Endothelial cell of umbilical vein (primary cell): ENCODE measurements around the gene NRROS. TPM values are rescaled to one million over a fixed set of nuclear protein-coding genes. Genes with fewer than 3 reads are reported as not detected.
"Not testable (repeated sequence)": the region's sequence is repeated elsewhere in the genome, so short reads cannot be mapped to it uniquely, and the experiment has no call there.

Experiments used
- BruUV-seq: library from RNA; stranded (reverse); fragments of 400-500 nt; replicated peaks from 2 replicates; lab custom pipeline; 2021; lab: Mats Ljungman, UMichigan
- CTCF ChIA-PET: fragments of 300-600, 350-600 bp; sonication (Branson Sonifier 250); formaldehyde crosslinking; loops from one replicate; lab custom pipeline; 2021; ENCODE audit warnings: antibody characterized with exemption, inconsistent platforms; lab: Charles Lee
- POLR2A ChIA-PET: fragments of 300-600, 350-600 bp; sonication (Branson Sonifier 250); formaldehyde crosslinking; loops from one replicate; lab custom pipeline; 2021; ENCODE audit warnings: antibody characterized with exemption, inconsistent platforms; lab: Charles Lee
- DNase-seq: peaks from one replicate; pipeline ENCODE4 v3.0.0-alpha.2; 2011; ENCODE audit warnings: low read depth, low spot score
- FAIRE-seq: peaks from 2 replicates; lab custom pipeline; 2011; peaks lifted over from hg19 to GRCh38; lab: Jason Lieb, UNC
- H2AFZ ChIP-seq: 2 replicates; pipeline ENCODE4 v1.6.0; 2012; ENCODE audit warnings: low read depth, low read length, control low read depth, inconsistent platforms
- H3K27ac ChIP-seq: 2 replicates; pipeline ENCODE4 v1.5.1; 2011; ENCODE audit warnings: low read depth, mild to moderate bottlenecking, control low read depth, low read length, moderate library complexity; ENCODE audit not compliant: insufficient read depth
- H3K27me3 ChIP-seq, 2 experiments: 2 replicates each; pipeline versions ENCODE4 v1.6.0 to v1.6.1; 2011; ENCODE audit warnings: low read length in 2 of 2, mixed read lengths in 1 of 2; ENCODE audit not compliant: control insufficient read depth in 2 of 2, insufficient read depth in 2 of 2
- H3K36me3 ChIP-seq, 2 experiments: 2 replicates in 1 of 2; 3 replicates in 1 of 2; pipeline ENCODE4 v1.5.1; 2011; ENCODE audit warnings: low read length in 2 of 2, mild to moderate bottlenecking in 1 of 2, moderate library complexity in 1 of 2; ENCODE audit not compliant: control insufficient read depth in 2 of 2, insufficient read depth in 2 of 2; ENCODE audit errors: extremely low read depth in 1 of 2
- H3K4me1 ChIP-seq: 3 replicates; pipeline ENCODE4 v1.5.1; 2011; ENCODE audit warnings: mild to moderate bottlenecking, low read length; ENCODE audit not compliant: control insufficient read depth, insufficient read depth; ENCODE audit errors: extremely low read depth
- H3K4me2 ChIP-seq: 2 replicates; pipeline ENCODE4 v1.6.1; 2011; ENCODE audit warnings: low read length, control low read depth, mixed read lengths; ENCODE audit not compliant: insufficient read depth
- H3K4me3 ChIP-seq, 3 experiments: fragments of 200-600 bp in 1 of 3; sonication (generic), shearing (Covaris generic) in 1 of 3; replicated peaks in 1 of 3; 2 replicates each; pipeline ENCODE4 v1.5.1; 2011 to 2016; ENCODE audit warnings: control low read depth in 3 of 3, low read length in 3 of 3, mild to moderate bottlenecking in 2 of 3, inconsistent platforms in 1 of 3, low read depth in 1 of 3, moderate library complexity in 1 of 3; ENCODE audit not compliant: insufficient read depth in 1 of 3
- H3K79me2 ChIP-seq: 2 replicates; pipeline ENCODE4 v1.6.0; 2012; ENCODE audit warnings: low read length, inconsistent platforms; ENCODE audit not compliant: control insufficient read depth, insufficient read depth
- H3K9ac ChIP-seq: replicated peaks from 2 replicates; pipeline ENCODE3; 2011; ENCODE audit warnings: low read length, control low read depth; ENCODE audit not compliant: insufficient read depth; ENCODE audit errors: extremely low read depth
- H3K9me1 ChIP-seq: replicated peaks from 3 replicates; pipeline ENCODE4 v1.6.0; 2011; ENCODE audit warnings: mild to moderate bottlenecking, low read length; ENCODE audit not compliant: control insufficient read depth, insufficient read depth; ENCODE audit errors: extremely low read depth
- H3K9me3 ChIP-seq: replicated peaks from 2 replicates; pipeline ENCODE4 v1.5.1; 2012; ENCODE audit warnings: low read length, inconsistent platforms; ENCODE audit not compliant: control insufficient read depth, insufficient read depth
- H4K20me1 ChIP-seq: replicated peaks from 2 replicates; pipeline ENCODE3; 2011; ENCODE audit warnings: mild to moderate bottlenecking, low read length; ENCODE audit not compliant: control insufficient read depth, insufficient read depth; ENCODE audit errors: extremely low read depth
- EZH2 ChIP-seq: IDR thresholded peaks from 2 replicates; pipeline ENCODE4 v1.6.1; 2012; ENCODE audit warnings: borderline replicate concordance, low read depth, mild to moderate bottlenecking, moderate library complexity, low read length, inconsistent platforms; ENCODE audit not compliant: severe bottlenecking
- GATA2 ChIP-seq: IDR thresholded peaks from 2 replicates; pipeline ENCODE4 v1.7.0; 2011; ENCODE audit warnings: low read depth, mild to moderate bottlenecking, moderate library complexity, mixed read lengths, low read length; ENCODE audit not compliant: insufficient read length, insufficient read depth
- JUN ChIP-seq: IDR thresholded peaks from 2 replicates; pipeline ENCODE4 v1.6.1; 2011; ENCODE audit warnings: borderline replicate concordance, low read depth; ENCODE audit not compliant: insufficient read length, insufficient read depth
- MAX ChIP-seq: IDR thresholded peaks from 2 replicates; pipeline ENCODE4 v1.6.1; 2011; ENCODE audit not compliant: insufficient read depth, insufficient read length
- MYC ChIP-seq: IDR thresholded peaks from one replicate; pipeline ENCODE4 v1.6.1; 2011; ENCODE audit warnings: mild to moderate bottlenecking, low read depth, low read length
- POLR2A ChIP-seq: IDR thresholded peaks from 2 replicates; pipeline ENCODE4 v1.6.1; 2012; ENCODE audit warnings: low read depth, mild to moderate bottlenecking, control low read depth, low read length
- POLR2AphosphoS5 ChIP-seq: IDR thresholded peaks from 2 replicates; pipeline ENCODE4 v1.6.1; 2012; ENCODE audit warnings: low read depth, mild to moderate bottlenecking, control low read depth, low read length, moderate library complexity; ENCODE audit not compliant: insufficient read depth
- dilution Hi-C: fragments of 300-500 bp; cut with MboI; formaldehyde crosslinking; loops from one replicate; pipeline ENCODE4 v1.15.0; 2019; ENCODE audit warnings: low sequenced_read_pairs; ENCODE audit not compliant: extremely low pct_ligation_motif_present
- intact Hi-C: fragments of 100-400 bp; cut with micrococcal nuclease; formaldehyde crosslinking; loops from one replicate; pipeline ENCODE4 v1.10.0; 2022
- polyA plus RNA-seq, 4 experiments: library from polyadenylated mRNA; depleted of rRNA in 3 of 4; stranded (reverse) in 3 of 4; unstranded in 1 of 4; fragments of >200 nt; gene quantifications; 2 replicates each; pipeline versions ENCODE4 v1.2.1 to v1.2.3, GENCODE V29; 2011 to 2012; ENCODE audit warnings: missing spikeins in 1 of 4
- total RNA-seq: library from RNA; stranded (reverse); gene quantifications from 2 replicates; pipeline ENCODE4 v1.2.3, GENCODE V29; 2021
- TF ChIP-seq, protein P1 (sequence below), 2 donors: IDR thresholded peaks; 1 replicate in 1 of 2; 2 replicates in 1 of 2; pipeline ENCODE4 v1.5.1; 2011; ENCODE audit warnings: low read length in 2 of 2, mild to moderate bottlenecking in 2 of 2, moderate library complexity in 2 of 2, control low read depth in 1 of 2, inconsistent platforms in 1 of 2, low read depth in 1 of 2; ENCODE audit not compliant: insufficient read depth in 1 of 2; ENCODE audit errors: extremely low read depth in 1 of 2

The NRROS gene
- total and polyA plus RNA-seq, 2 donors (not counting 3 experiments of a cell fraction or from before 2014, with no cell fraction given): 8.1 to 15.6 TPM

- TF ChIP-seq GATA2: no peak
- TF ChIP-seq, protein P1, sequence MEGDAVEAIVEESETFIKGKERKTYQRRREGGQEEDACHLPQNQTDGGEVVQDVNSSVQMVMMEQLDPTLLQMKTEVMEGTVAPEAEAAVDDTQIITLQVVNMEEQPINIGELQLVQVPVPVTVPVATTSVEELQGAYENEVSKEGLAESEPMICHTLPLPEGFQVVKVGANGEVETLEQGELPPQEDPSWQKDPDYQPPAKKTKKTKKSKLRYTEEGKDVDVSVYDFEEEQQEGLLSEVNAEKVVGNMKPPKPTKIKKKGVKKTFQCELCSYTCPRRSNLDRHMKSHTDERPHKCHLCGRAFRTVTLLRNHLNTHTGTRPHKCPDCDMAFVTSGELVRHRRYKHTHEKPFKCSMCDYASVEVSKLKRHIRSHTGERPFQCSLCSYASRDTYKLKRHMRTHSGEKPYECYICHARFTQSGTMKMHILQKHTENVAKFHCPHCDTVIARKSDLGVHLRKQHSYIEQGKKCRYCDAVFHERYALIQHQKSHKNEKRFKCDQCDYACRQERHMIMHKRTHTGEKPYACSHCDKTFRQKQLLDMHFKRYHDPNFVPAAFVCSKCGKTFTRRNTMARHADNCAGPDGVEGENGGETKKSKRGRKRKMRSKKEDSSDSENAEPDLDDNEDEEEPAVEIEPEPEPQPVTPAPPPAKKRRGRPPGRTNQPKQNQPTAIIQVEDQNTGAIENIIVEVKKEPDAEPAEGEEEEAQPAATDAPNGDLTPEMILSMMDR (IDR thresholded peaks at IDR 0.05; ENCODE audit: extremely low read depth in 1 of 2, insufficient read depth in 1 of 2, low read depth in 1 of 2, low read length in 2 of 2): no peak
- no peak for TF ChIP-seq EZH2
- no peak for TF ChIP-seq MYC
- no peak for TF ChIP-seq POLR2AphosphoS5
- no peak for TF ChIP-seq POLR2A
- no peak for TF ChIP-seq JUN
- TF ChIP-seq MAX: no peak
- H3K79me2 ChIP-seq: no peaks in the 10 kb centered on the region
- H3K9me1 ChIP-seq: no peaks in the 10 kb centered on the region
- H3K4me3 ChIP-seq: no peak overlapping the region
- H3K9me3 ChIP-seq: no peaks in the 10 kb centered on the region
- H3K9ac ChIP-seq: no peak overlapping the region
- FAIRE-seq (no peak), DNase-seq (no peak)
- peaks cover 0 to 3% of the 10 kb centered on the region in 2 experiments for H3K27me3 ChIP-seq
- no TSS peak for BruUV-seq
- H2AFZ ChIP-seq: no peak overlapping the region
- dilution Hi-C loops (no loop called here), intact Hi-C loops (no loop called here)
- H3K4me2 ChIP-seq: no peak overlapping the region
- ChIA-PET CTCF (interaction anchor here (0.6 to 1.4 kb wide), 4 partner anchors 14 to 196 kb away, joined by 3 to 7 read pairs (median 3); no protein-coding TSS in a partner anchor), POLR2A (no interaction called here)
- no peak overlapping the region for H3K27ac ChIP-seq
- no peaks in the 10 kb centered on the region for H3K36me3 ChIP-seq
- H3K4me1 ChIP-seq: peaks cover 9% of the 10 kb centered on the region
- no peaks in the 10 kb centered on the region for H4K20me1 ChIP-seq
Observed at GRCh38 chr3:196636369-196637349, 2.8 kb upstream of the NRROS start.

- BruUV-seq, DNase-seq, H3K4me1 ChIP-seq, POLR2A ChIA-PET, H3K27me3 ChIP-seq, H3K4me2 ChIP-seq, H3K4me3 ChIP-seq, H3K9me1 ChIP-seq, H3K36me3 ChIP-seq, FAIRE-seq, H3K9ac ChIP-seq, H3K27ac ChIP-seq, H3K79me2 ChIP-seq, H4K20me1 ChIP-seq, H3K9me3 ChIP-seq, intact Hi-C loops, H2AFZ ChIP-seq, dilution Hi-C loops: not testable (repeated sequence)
- CTCF ChIA-PET: interaction anchor here (1.1 to 2.9 kb wide), 3 partner anchors 28 to 197 kb away, joined by 3 to 25 read pairs (median 6); no protein-coding TSS in a partner anchor
Observed at GRCh38 chr3:196637941-196638340, 1.6 kb upstream of the NRROS start.
